GM12878 (cell line): Measurements from ENCODE around the gene VMP1. TPM values are rescaled to one million over a fixed set of nuclear protein-coding genes. Genes with fewer than 3 reads are reported as not detected.

Experiments
- BMI1 ChIP-seq: fragments of 450-650 bp; IDR thresholded peaks from 2 replicates; pipeline ENCODE4 v1.6.1; 2016; ENCODE audit warnings: mild to moderate bottlenecking, moderate library complexity, borderline replicate concordance
- CBX5 ChIP-seq: sonication (generic); IDR thresholded peaks from 2 replicates; pipeline ENCODE4 v1.6.1; 2016; ENCODE audit warnings: low read depth, moderate library complexity, mild to moderate bottlenecking, inconsistent platforms
- CHD4 ChIP-seq: fragments of 200-600 bp; sonication (generic); IDR thresholded peaks from 2 replicates; pipeline ENCODE4 v1.6.1; 2016; ENCODE audit warnings: mild to moderate bottlenecking
- E4F1 ChIP-seq: fragments of 450-650 bp; IDR thresholded peaks from 2 replicates; pipeline ENCODE4 v1.6.1; 2018; ENCODE audit warnings: borderline replicate concordance, mild to moderate bottlenecking; ENCODE audit not compliant: partially characterized antibody
- HCFC1 ChIP-seq: fragments of 150-350 bp; IDR thresholded peaks from 2 replicates; pipeline ENCODE4 v1.6.1; 2014; ENCODE audit warnings: low read length
- IRF3 ChIP-seq: fragments of 450-650 bp; IDR thresholded peaks from 2 replicates; pipeline ENCODE4 v1.6.1; 2014; ENCODE audit warnings: mild to moderate bottlenecking
- KAT2A ChIP-seq: conservative IDR thresholded peaks from 2 replicates; pipeline ENCODE4 v1.6.1; 2011; ENCODE audit warnings: low read depth, low read length; ENCODE audit not compliant: control insufficient read depth
- MXI1 ChIP-seq: fragments of 150-350 bp; IDR thresholded peaks from 2 replicates; pipeline ENCODE4 v1.6.1; 2011; ENCODE audit warnings: low read depth, mild to moderate bottlenecking, inconsistent platforms, low read length, improper control_type of control experiment
- NFXL1 ChIP-seq: fragments of 450-650 bp; IDR thresholded peaks from 2 replicates; pipeline ENCODE4 v1.6.1; 2017; ENCODE audit warnings: antibody characterized with exemption, mild to moderate bottlenecking, borderline replicate concordance
- NFYB ChIP-seq: IDR thresholded peaks from 2 replicates; pipeline ENCODE4 v1.6.1; 2011; ENCODE audit warnings: low read depth, mild to moderate bottlenecking, low read length, improper control_type of control experiment, moderate library complexity; ENCODE audit not compliant: insufficient read depth
- PBX3 ChIP-seq: IDR thresholded peaks from 2 replicates; pipeline ENCODE4 v1.6.1; 2011; ENCODE audit warnings: mild to moderate bottlenecking, low read depth, low read length, moderate library complexity; ENCODE audit not compliant: insufficient replicate concordance
- POLR2A ChIP-seq: IDR thresholded peaks from 2 replicates; pipeline ENCODE4 v1.6.1; 2011; ENCODE audit warnings: low read depth, mild to moderate bottlenecking, low read length
- REST ChIP-seq: IDR thresholded peaks from 2 replicates; pipeline ENCODE4 v1.6.1; 2012; ENCODE audit warnings: mild to moderate bottlenecking, low read depth, low read length
- TBL1XR1 ChIP-seq: IDR thresholded peaks from 2 replicates; pipeline ENCODE4 v1.6.1; 2012; ENCODE audit warnings: low read depth, low read length, improper control_type of control experiment
- TCF7 ChIP-seq: IDR thresholded peaks from 2 replicates; pipeline ENCODE4 v1.6.1; 2014; ENCODE audit warnings: antibody characterized with exemption, borderline replicate concordance
- WRNIP1 ChIP-seq: IDR thresholded peaks from 2 replicates; pipeline ENCODE4 v1.6.1; 2011; ENCODE audit warnings: low read depth, low read length, improper control_type of control experiment, borderline replicate concordance
- ZNF217 ChIP-seq: fragments of 450-650 bp; IDR thresholded peaks from 2 replicates; pipeline ENCODE4 v1.6.1; 2017; ENCODE audit warnings: antibody characterized with exemption, mild to moderate bottlenecking
- ZNF384 ChIP-seq: IDR thresholded peaks from 2 replicates; pipeline ENCODE4 v1.6.1; 2012; ENCODE audit warnings: low read depth, mild to moderate bottlenecking, low read length, improper control_type of control experiment, borderline replicate concordance
- ZZZ3 ChIP-seq: IDR thresholded peaks from 2 replicates; pipeline ENCODE4 v1.6.1; 2011; ENCODE audit warnings: low read depth; ENCODE audit not compliant: control insufficient read depth, insufficient read length
- polyA plus RNA-seq, 11 experiments: library from polyadenylated mRNA; depleted of rRNA in 4 of 11; unstranded in 6 of 11; stranded (reverse) in 5 of 11; fragments of >200 nt; fragmentation: Nextera tagmentation in 4 of 11; fragmentation: Illumina TruSeq in 1 of 11; extraction: Ambion mirVana in 4 of 11; extraction: Trizol in 1 of 11; gene quantifications; 1 replicate in 1 of 11; 2 replicates in 10 of 11; pipeline versions ENCODE4 v1.2.1 to v1.2.3, GENCODE V29; 2011 to 2016; ENCODE audit warnings: inconsistent platforms in 2 of 11, missing spikeins in 2 of 11, low read depth in 1 of 11
- total RNA-seq, 4 experiments: library from RNA; depleted of rRNA in 3 of 4; stranded (reverse); fragments of >200 nt in 3 of 4; fragmentation: Illumina TruSeq in 1 of 4; extraction: Trizol in 1 of 4; gene quantifications; 2 replicates each; pipeline versions ENCODE4 v1.2.1 to v1.2.3, GENCODE V29; 2013 to 2021

The VMP1 gene
- total and polyA plus RNA-seq, 10 of the 15 experiments (the other 5 are each of a cell fraction or from before 2014, with no cell fraction given) = 88.4 to 199 (median 132) TPM

DNA sequence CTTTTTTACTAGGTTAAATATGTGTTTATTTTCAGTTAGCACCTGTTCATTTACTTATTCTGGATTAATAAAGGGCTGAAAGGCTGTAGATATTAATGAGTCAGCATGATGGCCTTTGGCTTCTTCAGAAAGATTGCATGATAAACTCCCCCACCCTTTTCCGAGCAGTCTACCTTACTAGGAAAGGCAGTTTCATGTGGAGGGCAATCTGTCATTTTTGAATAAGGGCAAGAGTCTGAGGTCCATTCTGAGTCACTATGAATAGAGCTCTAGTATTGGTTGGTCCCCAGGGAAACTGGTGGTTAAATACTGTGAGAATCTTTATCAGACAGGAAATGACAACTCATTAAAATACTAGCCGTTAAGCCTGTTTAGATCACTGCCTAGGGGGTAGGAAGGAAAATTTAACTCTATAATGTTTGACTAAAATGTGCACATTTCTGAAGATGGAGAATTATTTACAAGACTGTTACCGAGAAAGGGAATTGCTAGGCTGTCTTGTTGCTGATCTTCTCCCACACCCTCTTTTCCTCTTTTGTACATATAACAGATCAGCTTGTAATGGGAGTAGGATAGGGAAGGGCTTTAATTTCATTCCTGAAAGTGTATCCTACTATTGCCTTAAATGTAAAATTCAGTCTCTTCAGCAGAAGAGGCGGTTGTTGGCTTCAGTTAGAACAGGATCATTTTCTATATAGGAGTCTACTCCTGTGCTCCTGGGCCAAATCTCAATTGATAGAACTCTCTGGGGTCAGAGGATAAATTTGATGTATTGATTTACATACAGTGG is 122.0 kb downstream of the VMP1 start (continued):
- no peak for TF ChIP-seq E4F1
- TF ChIP-seq POLR2A = peak; percentile 42; the same call in 1 of the 2 replicates
- peak; percentile 90; the same call in 1 of the 2 replicates for TF ChIP-seq NFXL1
- peak; percentile 88; the same call in 1 of the 2 replicates for TF ChIP-seq TBL1XR1
- peak; percentile 85; the same call in 1 of the 2 replicates for TF ChIP-seq ZNF217
- TF ChIP-seq MXI1 = peak; percentile 69
- 0 out of 2 replicates have a peak, but pooled peaks have one; percentile 84 for TF ChIP-seq CBX5
- TF ChIP-seq KAT2A = no peak
- no peak for TF ChIP-seq WRNIP1
- TF ChIP-seq REST = no peak
- TF ChIP-seq PBX3 = peak; percentile 77
- no peak for TF ChIP-seq ZZZ3
- no peak for TF ChIP-seq CHD4
- no peak for TF ChIP-seq HCFC1
- TF ChIP-seq NFYB = no peak
- no peak; the same call in 1 of the 2 replicates for TF ChIP-seq TCF7
- TF ChIP-seq BMI1 = peak; percentile 89
- no peak for TF ChIP-seq IRF3
- TF ChIP-seq ZNF384 = no peak
